ENCODE results near the gene ELAC2.

The ELAC2 gene

DNA sequence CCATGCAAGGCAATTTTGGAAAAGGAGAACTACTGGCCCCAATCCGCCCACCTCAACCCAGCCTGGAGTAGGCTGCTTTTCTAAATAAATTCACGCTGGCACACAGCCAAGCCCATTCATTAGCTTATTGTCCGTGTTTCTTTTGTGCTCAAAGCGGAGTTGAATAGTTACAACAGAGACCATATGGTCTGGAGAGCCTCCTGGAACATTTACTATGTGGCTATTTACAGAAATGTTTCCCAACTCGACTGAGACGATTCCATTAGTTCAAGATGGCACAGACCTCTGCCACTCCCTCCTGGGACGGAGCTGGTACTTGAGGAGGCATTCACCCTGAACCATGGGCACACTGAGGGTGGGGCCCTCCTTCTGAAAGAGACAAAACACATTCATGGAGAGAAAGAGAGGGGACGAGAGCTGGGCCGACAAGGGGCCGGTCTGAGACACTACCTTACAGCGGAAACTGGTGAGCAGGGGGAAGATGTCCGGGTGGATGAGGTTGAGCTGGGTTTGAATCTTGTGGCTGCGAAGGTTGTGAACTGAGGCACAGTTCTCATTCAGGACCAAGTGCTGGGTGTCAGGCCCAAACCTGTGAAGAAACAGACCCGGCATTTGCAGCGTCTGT lies 15.7 kb downstream of the ELAC2 start:
- in situ Hi-C loops (cut with MboI; ENCODE audit: low pct_unique_long_range_greater_than_20kb, low sequenced_read_pairs, unreplicated experiment): loop anchor here (25.0 kb wide), 3 partner anchors 740 to 990 kb away; partner anchors contain the start of gene MAP2K4
- TF ChIP-seq, protein P1, sequence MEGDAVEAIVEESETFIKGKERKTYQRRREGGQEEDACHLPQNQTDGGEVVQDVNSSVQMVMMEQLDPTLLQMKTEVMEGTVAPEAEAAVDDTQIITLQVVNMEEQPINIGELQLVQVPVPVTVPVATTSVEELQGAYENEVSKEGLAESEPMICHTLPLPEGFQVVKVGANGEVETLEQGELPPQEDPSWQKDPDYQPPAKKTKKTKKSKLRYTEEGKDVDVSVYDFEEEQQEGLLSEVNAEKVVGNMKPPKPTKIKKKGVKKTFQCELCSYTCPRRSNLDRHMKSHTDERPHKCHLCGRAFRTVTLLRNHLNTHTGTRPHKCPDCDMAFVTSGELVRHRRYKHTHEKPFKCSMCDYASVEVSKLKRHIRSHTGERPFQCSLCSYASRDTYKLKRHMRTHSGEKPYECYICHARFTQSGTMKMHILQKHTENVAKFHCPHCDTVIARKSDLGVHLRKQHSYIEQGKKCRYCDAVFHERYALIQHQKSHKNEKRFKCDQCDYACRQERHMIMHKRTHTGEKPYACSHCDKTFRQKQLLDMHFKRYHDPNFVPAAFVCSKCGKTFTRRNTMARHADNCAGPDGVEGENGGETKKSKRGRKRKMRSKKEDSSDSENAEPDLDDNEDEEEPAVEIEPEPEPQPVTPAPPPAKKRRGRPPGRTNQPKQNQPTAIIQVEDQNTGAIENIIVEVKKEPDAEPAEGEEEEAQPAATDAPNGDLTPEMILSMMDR (IDR thresholded peaks at IDR 0.05; ENCODE audit: extremely low read depth, insufficient read depth, missing control alignments): no peak
- DNase-seq (ENCODE audit: low spot score): no peak

DNA sequence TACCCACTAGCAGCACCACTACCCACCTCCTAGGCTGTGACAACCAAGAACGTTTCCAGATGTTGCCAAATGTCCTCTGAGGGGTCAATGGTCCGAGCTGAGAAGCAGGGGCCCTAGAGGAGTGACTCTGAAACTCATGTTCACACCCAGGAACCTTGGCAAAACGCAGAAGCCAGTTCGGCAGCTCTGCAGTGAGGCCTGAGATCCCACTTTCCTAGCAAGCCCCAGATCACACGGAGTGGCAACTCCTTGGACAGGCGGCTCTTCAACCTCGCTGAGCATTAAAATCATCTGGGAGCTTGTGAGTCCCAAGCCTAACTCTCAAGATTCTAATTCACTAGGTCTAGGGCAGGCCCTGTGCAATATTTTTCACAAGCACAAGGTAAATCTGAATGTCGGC lies 17.3 kb downstream of the ELAC2 start:
- no peak for DNase-seq (ENCODE audit: low spot score)
- in situ Hi-C loops (cut with MboI; ENCODE audit: low pct_unique_long_range_greater_than_20kb, low sequenced_read_pairs, unreplicated experiment): loop anchor here (25.0 kb wide), 3 partner anchors 738 to 988 kb away; partner anchors contain the start of gene MAP2K4
- TF ChIP-seq, protein P1 (IDR thresholded peaks at IDR 0.05; ENCODE audit: extremely low read depth, insufficient read depth, missing control alignments): no peak

DNA sequence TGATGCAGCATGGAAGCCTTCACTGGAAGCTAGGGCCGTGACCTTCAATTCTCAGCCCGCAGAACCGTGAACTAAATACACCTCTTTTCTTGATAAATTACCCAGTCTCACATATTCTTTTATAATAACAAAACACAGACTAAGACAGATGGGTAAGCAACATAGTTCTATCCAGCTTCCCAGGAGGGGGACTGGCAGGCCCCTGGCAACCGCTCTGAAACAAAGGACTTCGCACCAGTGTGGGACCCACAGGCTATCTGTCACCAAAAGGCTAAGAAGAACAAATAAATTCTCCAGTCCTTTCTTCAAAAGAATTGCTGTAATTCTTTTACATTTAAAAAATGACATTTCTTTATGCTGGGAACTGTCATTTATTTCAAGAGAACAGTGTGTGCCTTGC lies 19.0 kb downstream of the ELAC2 start:
- DNase-seq (ENCODE audit: low spot score): no peak
- in situ Hi-C loops (cut with MboI; ENCODE audit: low pct_unique_long_range_greater_than_20kb, low sequenced_read_pairs, unreplicated experiment): no loop called here
- TF ChIP-seq, protein P1 (IDR thresholded peaks at IDR 0.05; ENCODE audit: extremely low read depth, insufficient read depth, missing control alignments): no peak

DNA sequence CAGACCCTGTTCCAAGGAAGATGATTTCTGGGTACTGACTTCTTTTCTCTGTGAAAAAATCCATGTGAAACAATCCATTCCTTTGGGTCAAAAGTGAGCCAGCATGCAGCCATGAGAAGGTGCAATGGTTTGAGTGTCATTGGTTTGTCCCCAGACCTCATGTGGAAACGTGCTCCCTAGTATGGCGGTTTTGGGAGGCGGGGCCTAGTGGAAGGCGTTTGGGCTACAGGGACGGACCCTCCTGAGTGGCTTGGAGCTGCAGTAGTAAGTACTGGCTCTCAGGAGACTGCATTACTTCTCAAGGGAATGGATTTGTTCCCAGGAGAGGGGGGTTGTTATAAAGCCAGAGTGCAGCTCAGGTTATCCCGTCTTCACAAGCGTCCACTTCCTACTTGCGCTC lies 19.4 kb downstream of the ELAC2 start:
- in situ Hi-C loops (cut with MboI; ENCODE audit: low pct_unique_long_range_greater_than_20kb, low sequenced_read_pairs, unreplicated experiment): no loop called here
- TF ChIP-seq, protein P1 (IDR thresholded peaks at IDR 0.05; ENCODE audit: extremely low read depth, insufficient read depth, missing control alignments): no peak
- DNase-seq (ENCODE audit: low spot score): no peak

DNA sequence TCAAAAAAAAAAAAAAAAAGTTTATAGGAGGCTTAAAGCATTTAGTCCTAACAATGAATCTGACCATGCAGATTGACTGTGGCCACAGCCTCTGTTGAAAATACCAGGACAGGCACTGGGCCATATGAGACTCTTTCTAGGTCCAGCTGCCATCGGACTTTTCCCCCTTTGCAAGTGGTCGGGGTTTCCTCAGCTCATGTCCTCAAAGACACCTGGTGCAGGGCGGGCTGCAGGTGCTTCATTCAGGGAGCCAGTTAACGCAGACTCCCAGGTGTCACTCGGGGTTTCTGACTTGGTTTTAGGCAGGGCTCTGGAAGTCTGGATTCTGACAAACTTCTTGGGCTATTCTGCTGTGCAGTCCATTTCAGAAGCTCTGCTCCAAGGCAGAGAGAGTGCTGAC lies 20.9 kb downstream of the ELAC2 start:
- DNase-seq (ENCODE audit: low spot score): no peak
- TF ChIP-seq, protein P1 (IDR thresholded peaks at IDR 0.05; ENCODE audit: extremely low read depth, insufficient read depth, missing control alignments): no peak
- in situ Hi-C loops (cut with MboI; ENCODE audit: low pct_unique_long_range_greater_than_20kb, low sequenced_read_pairs, unreplicated experiment): no loop called here

DNA sequence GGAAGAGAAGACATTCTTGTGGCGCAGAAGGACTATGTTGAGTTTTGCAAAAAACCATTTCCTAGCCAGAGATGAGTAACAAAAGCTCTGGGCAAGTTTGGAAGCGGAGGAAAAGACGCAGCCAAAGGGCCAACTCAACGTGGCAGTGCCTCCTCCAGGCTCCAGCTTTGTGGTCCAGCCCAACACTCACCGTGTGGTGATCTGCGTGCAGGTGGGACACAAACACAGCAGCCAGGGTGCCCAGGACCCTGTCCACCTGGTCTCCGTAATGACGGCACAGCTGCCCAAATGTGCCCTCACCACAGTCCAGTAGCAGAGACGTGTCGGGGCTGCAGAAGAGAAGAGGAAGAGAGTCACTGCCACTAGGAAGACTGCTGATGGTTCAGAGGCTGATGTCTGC lies 21.5 kb downstream of the ELAC2 start:
- TF ChIP-seq, protein P1 (IDR thresholded peaks at IDR 0.05; ENCODE audit: extremely low read depth, insufficient read depth, missing control alignments): no peak
- DNase-seq (ENCODE audit: low spot score): no peak
- in situ Hi-C loops (cut with MboI; ENCODE audit: low pct_unique_long_range_greater_than_20kb, low sequenced_read_pairs, unreplicated experiment): no loop called here

All from GM13977 (cell line).